GM21447 (cell line): ENCODE data around the gene EIF4H.
"Not testable (repeated sequence)": the region's sequence is repeated elsewhere in the genome, so short reads cannot be mapped to it uniquely, and the experiment has no call there.

Experiments
- ATAC-seq: cut with Tn5 transposase; IDR thresholded peaks from one replicate; pipeline ENCODE4 v1.9.1; 2021; ENCODE audit not compliant: unreplicated experiment

Gene EIF4H

GRCh38 chr7:74197449-74198124 lies 23.4 kb downstream of the EIF4H start:
- ATAC-seq = no peak

DNA sequence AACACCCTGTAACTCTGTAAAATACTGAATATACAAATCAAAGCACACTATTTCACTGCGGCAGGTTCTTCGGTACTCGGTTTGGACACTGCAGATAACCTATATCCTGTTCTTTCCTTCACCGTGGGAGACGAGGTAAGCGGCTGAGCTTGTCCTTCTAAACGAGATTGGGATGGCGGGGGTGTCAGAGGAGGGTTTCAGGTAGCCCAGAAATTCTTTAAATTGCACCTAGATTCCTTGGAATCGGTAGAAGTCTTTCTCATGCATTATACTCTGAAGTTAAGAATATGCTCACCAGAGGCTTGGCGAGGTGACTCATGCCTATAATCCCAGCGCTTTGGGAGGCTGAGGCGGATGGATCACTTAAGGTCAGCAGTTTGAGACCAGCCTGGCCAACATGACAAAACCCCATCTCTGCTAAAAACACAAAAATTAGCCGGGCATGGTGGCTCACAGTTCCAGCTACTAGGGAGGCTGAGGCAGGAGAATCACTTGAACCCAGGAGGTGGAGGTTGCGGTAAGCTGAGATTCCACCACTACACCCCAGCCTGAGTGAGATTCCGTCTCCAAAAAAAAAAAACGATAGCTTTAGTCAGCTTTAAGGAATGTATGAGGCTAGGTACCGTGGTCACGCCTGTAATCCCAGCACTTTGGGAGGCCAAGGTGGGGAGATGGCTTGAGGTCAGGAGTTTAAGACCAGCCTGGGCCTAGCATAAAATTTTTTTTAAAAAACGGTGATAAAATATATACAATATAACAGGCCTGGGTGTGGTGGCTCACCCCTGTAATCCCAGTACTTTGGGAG lies 25.6 kb downstream of the EIF4H start:
- ATAC-seq = no peak

GRCh38 chr7:74202841-74203556 lies 28.8 kb downstream of the EIF4H start:
- no peak for ATAC-seq

DNA sequence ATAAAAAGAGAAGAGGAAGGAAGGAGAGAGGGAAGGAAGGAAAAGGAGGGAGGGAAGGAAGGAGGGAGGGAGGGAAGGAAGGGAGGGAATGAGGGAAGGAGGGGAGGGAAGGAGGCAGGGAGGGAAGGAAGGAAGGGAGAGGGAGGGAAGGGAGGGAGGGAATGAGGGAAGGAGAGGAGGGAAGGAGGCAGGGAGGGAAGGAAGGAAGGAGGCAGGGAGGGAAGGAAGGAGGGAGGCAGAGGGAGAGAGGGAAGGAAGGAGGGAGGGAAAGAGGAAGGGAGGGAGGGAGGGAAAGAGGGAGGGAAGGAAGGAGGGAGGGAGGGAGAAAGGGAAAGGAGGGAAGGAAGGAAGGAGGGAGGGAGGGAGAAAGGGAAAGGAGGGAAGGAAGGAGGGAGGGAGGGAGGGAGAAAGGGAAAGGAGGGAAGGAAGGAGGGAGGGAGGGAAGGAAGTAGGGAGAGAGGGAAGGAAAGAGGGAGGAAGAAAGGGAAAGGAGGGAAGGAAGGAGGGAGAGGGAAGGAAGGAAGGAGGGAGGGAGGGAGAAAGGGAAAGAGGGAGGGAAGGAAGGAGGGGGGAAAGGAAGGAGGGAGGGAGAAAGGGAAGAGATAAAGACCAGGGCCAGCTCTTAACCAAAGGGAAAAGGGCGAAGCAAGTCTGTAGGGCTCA lies 29.9 kb downstream of the EIF4H start:
- no peak for ATAC-seq

GRCh38 chr7:74206052-74206451 lies 31.9 kb downstream of the EIF4H start:
- ATAC-seq = not testable (repeated sequence)

- ATAC-seq = no peak
These were observed 32.5 kb downstream of the EIF4H start for GRCh38 chr7:74206589-74207120.

GRCh38 chr7:74207586-74207985 lies 33.4 kb downstream of the EIF4H start:
- no peak for ATAC-seq

- ATAC-seq = not testable (repeated sequence)
These were observed 34.1 kb downstream of the EIF4H start for GRCh38 chr7:74208241-74208640.

DNA sequence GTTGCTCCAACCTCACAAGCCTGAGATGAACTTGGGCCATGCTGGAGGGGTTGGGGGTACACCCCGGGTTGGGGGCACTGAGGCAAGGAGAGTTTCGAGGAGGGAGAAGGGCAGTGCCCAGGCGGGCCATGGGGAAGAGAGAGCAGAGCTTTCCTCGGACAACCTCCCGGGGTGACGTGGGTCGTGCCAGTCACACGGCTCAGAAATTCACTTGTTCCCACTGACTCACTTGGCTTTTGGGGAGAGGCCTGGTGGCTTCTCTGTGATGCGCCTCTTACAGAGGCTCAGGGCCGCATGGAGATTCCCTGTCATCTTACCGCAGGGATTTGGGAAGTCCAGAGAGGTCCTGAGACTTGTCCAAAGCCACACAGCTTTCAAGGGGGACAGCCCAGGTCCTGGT lies 38.5 kb downstream of the EIF4H start:
- ATAC-seq = no peak

DNA sequence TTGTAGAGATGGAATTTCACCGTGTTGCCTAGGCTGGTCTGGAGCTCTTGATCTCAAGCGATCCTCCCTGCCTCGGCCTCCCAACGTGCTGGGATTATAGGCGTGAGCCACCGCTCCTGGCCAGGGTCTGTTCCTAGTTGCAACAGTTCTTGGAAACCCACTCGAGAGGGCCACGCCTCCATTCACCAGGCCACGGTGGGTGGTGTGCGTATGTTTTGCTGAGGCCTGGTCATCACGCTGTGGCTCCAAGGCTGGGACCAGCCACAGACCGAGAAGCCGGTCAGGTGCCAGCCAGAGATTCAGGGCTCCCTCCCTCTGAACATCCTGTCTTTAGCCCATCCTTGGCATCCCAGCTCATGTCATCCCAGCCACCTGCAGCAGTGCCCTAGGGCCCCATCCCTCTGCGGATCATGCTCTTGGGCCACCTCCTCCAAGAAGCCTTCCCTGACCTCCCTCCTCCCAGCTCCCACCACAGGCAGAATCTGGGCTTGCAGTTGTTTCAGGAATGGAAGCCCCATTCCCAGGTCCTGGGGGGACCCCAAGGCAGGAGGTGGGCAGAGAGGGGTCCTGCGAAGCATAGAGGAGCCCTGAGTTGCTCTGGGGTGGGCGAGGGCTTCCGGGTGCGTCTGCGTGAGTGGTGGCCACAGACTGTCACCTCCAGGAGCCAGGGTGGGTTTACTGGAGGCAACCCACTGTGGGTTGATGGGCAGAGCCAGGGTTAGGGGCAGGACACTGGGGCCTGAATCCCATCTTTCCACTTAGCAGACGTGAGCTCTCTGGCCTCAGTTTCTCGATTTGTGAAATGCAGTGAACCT lies 40.9 kb downstream of the EIF4H start:
- no peak for ATAC-seq

- no peak for ATAC-seq
These were observed 41.8 kb downstream of the EIF4H start for GRCh38 chr7:74215921-74216320.

DNA sequence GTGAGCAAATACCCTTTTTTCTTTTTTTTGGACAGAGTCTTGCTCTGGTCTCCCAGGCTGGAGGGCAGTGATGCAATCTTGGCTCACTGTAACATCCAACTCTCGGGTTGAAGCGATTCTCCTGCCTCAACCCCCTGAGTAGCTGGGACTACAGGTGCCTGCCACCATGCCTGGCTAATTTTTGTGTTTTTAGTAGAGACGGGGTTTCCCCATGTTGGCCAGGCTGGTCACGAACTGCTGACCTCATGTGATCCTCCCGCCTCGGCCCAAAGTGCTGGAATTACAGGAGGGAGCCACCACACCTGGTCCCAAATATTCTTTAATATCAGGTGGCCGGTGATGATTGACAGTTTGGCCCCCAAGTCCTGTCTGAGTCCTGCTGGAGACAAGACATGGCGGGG lies 42.2 kb downstream of the EIF4H start:
- ATAC-seq = no peak

DNA sequence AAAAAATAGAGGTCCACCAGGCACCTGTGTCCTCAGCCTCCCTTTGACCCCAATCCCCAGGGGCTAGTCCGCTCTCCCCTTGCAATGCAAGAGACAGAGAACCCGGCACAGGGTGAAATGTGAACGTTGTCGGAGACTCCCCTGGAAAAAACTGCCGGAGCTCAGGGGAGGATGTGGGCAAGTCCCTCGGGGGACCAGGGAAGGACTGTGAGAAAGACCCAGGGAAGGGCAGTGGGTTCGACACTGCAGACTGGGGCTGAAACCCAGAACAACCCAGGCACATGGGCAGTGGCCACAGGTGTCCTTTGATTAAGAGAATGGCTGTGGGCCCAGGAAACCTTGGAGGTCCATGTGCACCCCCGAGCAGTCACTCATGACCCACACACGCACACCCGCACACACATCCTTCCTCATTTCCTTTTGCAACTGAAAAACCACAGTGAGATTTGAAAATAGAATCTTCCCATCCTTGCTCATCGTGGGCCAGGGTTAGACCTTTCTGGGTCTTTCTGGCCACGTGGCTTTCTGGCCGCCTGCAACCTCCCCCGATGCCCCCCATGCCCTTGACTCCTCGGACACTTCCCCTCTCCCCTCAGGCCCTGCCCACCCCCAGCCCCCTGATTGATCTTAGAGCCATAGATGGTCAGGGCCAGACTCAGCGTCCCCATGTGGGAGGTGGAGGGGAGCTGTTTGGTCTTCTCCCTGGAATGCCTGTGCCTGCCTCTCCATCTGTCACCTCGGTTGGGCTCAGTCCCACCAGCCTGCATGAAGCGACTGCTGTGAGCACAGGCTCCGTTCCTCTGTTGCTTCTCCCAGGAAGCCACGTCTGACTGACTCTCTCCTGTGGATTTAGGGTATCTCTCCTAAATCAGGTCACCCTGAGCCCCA lies 43.5 kb downstream of the EIF4H start:
- ATAC-seq = peak; percentile 56

DNA sequence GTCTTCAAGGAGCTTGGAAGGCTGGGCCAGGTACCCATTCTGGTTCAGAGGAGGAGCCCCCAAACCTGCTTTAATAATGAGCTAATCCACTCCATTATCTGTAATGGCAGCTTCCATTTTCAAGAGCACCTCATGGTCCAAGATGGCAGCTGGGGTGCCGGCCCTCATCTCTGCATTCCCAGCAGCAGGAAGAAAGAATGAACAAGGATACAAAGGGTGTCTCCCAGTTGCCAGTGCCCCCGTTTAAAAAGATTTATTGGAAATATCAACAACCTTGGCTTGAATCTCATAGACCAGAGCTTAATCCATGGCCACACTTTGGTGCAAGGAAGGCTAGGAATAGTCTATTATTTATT lies 44.2 kb downstream of the EIF4H start:
- ATAC-seq = no peak

DNA sequence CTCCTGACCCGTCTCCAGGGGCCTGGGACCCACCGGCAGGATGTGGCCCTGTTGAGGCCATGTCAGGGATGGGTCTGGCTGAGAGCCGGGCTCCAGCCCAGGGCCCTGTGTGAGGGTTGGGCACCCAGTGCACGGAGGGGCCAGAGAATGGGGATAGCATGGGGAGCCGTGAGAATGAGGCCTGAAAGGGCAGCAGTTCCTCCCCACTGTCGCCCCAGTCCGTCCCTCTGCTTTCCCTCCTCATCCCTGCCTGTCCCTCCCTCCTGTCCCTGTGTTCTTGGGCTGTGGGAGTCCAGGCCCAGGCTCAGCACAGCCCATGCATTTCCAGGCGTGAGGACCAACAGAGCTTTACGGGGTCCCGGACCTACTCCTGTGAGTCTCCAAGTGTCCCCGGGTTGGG lies 45.3 kb downstream of the EIF4H start:
- no peak for ATAC-seq

- ATAC-seq = no peak
These were observed 46.1 kb downstream of the EIF4H start for GRCh38 chr7:74220229-74220628.

GRCh38 chr7:74221713-74222112 lies 47.6 kb downstream of the EIF4H start:
- no peak for ATAC-seq

DNA sequence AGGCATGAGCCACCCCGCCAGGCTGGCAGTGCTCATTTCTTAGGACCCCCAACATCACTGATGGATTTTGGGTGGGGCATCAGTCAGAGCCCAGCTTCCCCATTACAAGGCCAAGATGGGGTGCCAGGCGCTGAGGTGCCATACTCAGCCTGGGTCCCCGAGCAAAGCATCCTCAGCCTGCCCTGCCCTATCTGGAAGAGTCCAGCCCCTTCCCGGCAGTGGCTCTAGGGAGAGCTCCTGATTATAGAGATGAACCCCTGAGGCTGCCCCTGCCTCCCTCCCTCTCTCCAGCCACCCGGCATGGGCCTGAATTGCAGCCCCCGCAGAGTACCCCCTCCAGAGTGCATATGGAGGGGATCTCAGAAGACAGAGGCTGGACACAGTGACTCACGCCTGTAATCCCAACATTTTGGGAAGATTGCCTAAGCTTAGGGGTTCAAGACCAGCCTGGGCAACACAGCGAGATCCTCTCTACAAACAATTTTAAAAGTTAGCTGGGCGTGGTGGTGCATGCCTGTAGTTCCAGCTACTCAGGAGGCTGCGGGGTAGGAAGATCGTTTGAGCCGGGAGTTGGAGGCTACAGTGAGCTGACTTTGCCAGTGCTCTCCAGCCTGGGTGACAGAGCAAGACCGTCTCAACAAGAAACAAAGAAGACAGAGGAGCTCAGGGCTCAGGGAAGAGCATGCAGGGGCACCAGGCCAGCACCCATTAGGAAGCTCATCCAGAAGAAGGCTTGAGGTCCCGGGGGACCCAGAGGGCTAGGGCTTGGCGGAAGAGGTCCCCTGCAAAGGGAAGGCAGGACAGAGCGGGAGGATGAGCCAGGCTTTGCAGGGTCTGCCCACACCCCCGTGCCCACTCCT lies 48.9 kb downstream of the EIF4H start:
- ATAC-seq = no peak
